ENCODE measurements around the gene ANKS1B. TPM values are rescaled to one million over a fixed set of nuclear protein-coding genes. Genes with fewer than 3 reads are reported as not detected.

The ANKS1B gene
- total RNA-seq, 4 donors from 2014 or later, result 34.5 to 81.9 (median 71.1) TPM

GRCh38 chr12:99146185-99146584 is 838.6 kb downstream of the ANKS1B start:
- WGBS, 2 donors, result 64 to 69% methylated on average over 5 of the region's 5 CpGs
- Histone ChIP-seq H3K27me3 (no peaks in the 10 kb centered on the region), H3K4me3 (replicated peaks in 1 of 3) (no peak overlapping the region), H3K9me3 (no peaks in the 10 kb centered on the region), H3K27ac (no peak overlapping the region), H3K36me3 (no peaks in the 10 kb centered on the region), H3K4me1 (no peaks in the 10 kb centered on the region)
- TF ChIP-seq CTCF (IDR thresholded peaks at IDR 0.05) (no peak), POLR2A (IDR thresholded peaks at IDR 0.05) (no peak)
- no peak for DNase-seq
- intact Hi-C loops (cut with DNase I), result no loop called here

DNA sequence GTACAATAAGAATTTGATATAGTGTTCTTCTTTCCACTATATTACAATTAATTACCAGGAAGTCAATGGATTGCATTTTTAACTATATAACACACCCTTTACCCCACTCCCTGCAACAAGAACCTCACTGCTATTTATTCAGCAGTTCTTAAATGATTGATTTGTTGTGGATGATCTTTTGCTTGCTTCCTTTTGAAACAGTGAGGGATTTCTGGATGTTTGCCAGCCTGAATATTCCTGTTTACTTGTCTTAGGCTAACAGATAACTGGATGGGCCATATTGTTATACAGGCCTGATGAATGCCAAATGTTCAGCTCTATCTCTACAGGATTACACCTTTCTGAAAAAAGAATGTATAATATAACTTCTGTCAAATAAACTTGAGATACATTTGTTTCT is 842.1 kb downstream of the ANKS1B start:
- intact Hi-C loops (cut with DNase I), result no loop called here
- Histone ChIP-seq H3K4me3 (replicated peaks in 1 of 3) (no peak overlapping the region), H3K4me1 (no peaks in the 10 kb centered on the region), H3K27me3 (no peaks in the 10 kb centered on the region), H3K9me3 (no peaks in the 10 kb centered on the region), H3K36me3 (no peaks in the 10 kb centered on the region), H3K27ac (no peak overlapping the region)
- DNase-seq, result no peak
- TF ChIP-seq POLR2A (IDR thresholded peaks at IDR 0.05) (no peak), CTCF (IDR thresholded peaks at IDR 0.05) (no peak)

GRCh38 chr12:99140017-99140720 is 844.6 kb downstream of the ANKS1B start:
- Histone ChIP-seq H3K9me3 (no peaks in the 10 kb centered on the region), H3K27me3 (no peaks in the 10 kb centered on the region), H3K36me3 (no peaks in the 10 kb centered on the region), H3K4me1 (no peaks in the 10 kb centered on the region), H3K4me3 (replicated peaks in 1 of 3) (no peak overlapping the region), H3K27ac (no peak overlapping the region)
- WGBS, 2 donors, result 90% methylated on average over 7 of the region's 7 CpGs
- TF ChIP-seq POLR2A (IDR thresholded peaks at IDR 0.05) (no peak), CTCF (IDR thresholded peaks at IDR 0.05) (no peak)
- DNase-seq, result no peak
- intact Hi-C loops (cut with DNase I), result no loop called here

DNA sequence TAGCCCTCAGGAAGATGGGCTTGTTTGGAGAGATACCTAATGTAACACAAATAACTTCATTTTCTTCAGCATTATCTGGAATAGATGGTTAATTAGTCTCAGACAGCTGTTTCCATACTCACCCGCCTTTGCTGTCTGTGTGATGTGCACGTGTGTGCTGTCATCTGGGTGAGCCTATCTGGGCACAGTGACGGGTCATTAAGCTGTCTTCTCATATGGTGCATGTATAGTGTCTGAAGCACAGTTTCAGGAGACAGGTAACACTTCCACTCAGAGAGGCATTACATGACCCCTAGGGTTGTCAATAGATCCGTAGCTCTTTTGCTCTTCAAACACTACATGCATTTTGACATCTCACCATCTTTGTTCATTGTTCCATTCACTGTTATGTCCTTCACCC is 846.3 kb downstream of the ANKS1B start:
- Histone ChIP-seq H3K4me1 (no peaks in the 10 kb centered on the region), H3K4me3 (replicated peaks in 1 of 3) (no peak overlapping the region), H3K27ac (no peak overlapping the region), H3K9me3 (no peaks in the 10 kb centered on the region), H3K27me3 (no peaks in the 10 kb centered on the region), H3K36me3 (no peaks in the 10 kb centered on the region)
- DNase-seq, result no peak
- intact Hi-C loops (cut with DNase I), result no loop called here
- 85 to 89% methylated on average over 4 of the region's 4 CpGs for WGBS, 2 donors
- TF ChIP-seq POLR2A (IDR thresholded peaks at IDR 0.05), result no peak
- TF ChIP-seq CTCF (IDR thresholded peaks at IDR 0.05), result no peak

DNA sequence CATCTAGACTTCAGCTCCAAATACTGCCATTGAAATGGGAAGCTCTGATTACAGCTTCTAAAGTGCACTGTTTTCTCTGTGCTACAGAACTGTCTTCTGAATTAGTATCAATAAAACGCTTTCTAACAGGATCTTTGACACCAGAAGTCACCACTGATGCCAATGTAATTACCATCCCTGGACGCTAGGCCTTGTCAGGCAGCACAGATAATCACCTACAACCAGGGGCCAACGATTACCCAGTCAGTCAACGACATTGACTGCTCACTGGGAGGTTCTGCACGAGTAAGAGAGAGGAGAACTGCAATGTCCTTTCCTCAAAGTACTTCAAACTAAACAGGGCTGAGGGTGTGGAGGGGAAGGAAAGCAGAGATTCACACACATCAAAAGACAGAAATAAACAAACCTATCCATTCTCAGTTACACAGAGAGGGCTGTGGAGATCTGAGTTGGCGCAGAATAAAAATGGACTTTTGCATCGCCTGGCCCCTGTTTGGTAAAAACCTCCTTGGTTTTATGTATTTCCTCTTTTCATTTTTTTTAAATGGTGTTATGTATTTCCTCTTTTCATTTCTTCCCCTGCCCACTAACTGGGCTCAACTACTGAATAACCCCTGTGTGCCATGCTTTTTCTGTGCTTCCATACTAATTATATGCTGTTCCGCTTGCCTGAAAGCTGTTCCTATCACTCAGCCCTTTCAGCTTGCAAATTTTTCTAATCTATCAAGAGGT is 847.4 kb downstream of the ANKS1B start:
- Histone ChIP-seq H3K4me1 (no peaks in the 10 kb centered on the region), H3K4me3 (replicated peaks in 1 of 3) (no peak overlapping the region), H3K9me3 (no peaks in the 10 kb centered on the region), H3K36me3 (no peaks in the 10 kb centered on the region), H3K27me3 (no peaks in the 10 kb centered on the region), H3K27ac (no peak overlapping the region)
- intact Hi-C loops (cut with DNase I), result no loop called here
- DNase-seq, result no peak
- no peak for TF ChIP-seq CTCF (IDR thresholded peaks at IDR 0.05)
- no peak for TF ChIP-seq POLR2A (IDR thresholded peaks at IDR 0.05)
- 69 to 77% methylated on average over 8 of the region's 8 CpGs for WGBS, 2 donors

Data from thyroid gland (tissue), 4 donors.